Endothelial cell of umbilical vein (primary cell): ENCODE results near the gene PLCB4. TPM values are rescaled to one million over a fixed set of nuclear protein-coding genes. Genes with fewer than 3 reads are reported as not detected.

Experiments
- BruUV-seq: library from RNA; stranded (reverse); fragments of 400-500 nt; replicated peaks from 2 replicates; lab custom pipeline; 2021; lab: Mats Ljungman, UMichigan
- CTCF ChIA-PET: fragments of 300-600, 350-600 bp; sonication (Branson Sonifier 250); formaldehyde crosslinking; loops from one replicate; lab custom pipeline; 2021; ENCODE audit warnings: antibody characterized with exemption, inconsistent platforms; lab: Charles Lee
- POLR2A ChIA-PET: fragments of 300-600, 350-600 bp; sonication (Branson Sonifier 250); formaldehyde crosslinking; loops from one replicate; lab custom pipeline; 2021; ENCODE audit warnings: antibody characterized with exemption, inconsistent platforms; lab: Charles Lee
- DNase-seq: peaks from one replicate; pipeline ENCODE4 v3.0.0-alpha.2; 2011; ENCODE audit warnings: low read depth, low spot score
- FAIRE-seq: peaks from 2 replicates; lab custom pipeline; 2011; peaks lifted over from hg19 to GRCh38; lab: Jason Lieb, UNC
- H2AFZ ChIP-seq: 2 replicates; pipeline ENCODE4 v1.6.0; 2012; ENCODE audit warnings: low read depth, low read length, control low read depth, inconsistent platforms
- H3K27ac ChIP-seq: 2 replicates; pipeline ENCODE4 v1.5.1; 2011; ENCODE audit warnings: low read depth, mild to moderate bottlenecking, control low read depth, low read length, moderate library complexity; ENCODE audit not compliant: insufficient read depth
- H3K27me3 ChIP-seq, 2 experiments: 2 replicates each; pipeline versions ENCODE4 v1.6.0 to v1.6.1; 2011; ENCODE audit warnings: low read length in 2 of 2, mixed read lengths in 1 of 2; ENCODE audit not compliant: control insufficient read depth in 2 of 2, insufficient read depth in 2 of 2
- H3K36me3 ChIP-seq, 2 experiments: 2 replicates in 1 of 2; 3 replicates in 1 of 2; pipeline ENCODE4 v1.5.1; 2011; ENCODE audit warnings: low read length in 2 of 2, mild to moderate bottlenecking in 1 of 2, moderate library complexity in 1 of 2; ENCODE audit not compliant: control insufficient read depth in 2 of 2, insufficient read depth in 2 of 2; ENCODE audit errors: extremely low read depth in 1 of 2
- H3K4me1 ChIP-seq: 3 replicates; pipeline ENCODE4 v1.5.1; 2011; ENCODE audit warnings: mild to moderate bottlenecking, low read length; ENCODE audit not compliant: control insufficient read depth, insufficient read depth; ENCODE audit errors: extremely low read depth
- H3K4me2 ChIP-seq: 2 replicates; pipeline ENCODE4 v1.6.1; 2011; ENCODE audit warnings: low read length, control low read depth, mixed read lengths; ENCODE audit not compliant: insufficient read depth
- H3K4me3 ChIP-seq, 3 experiments: fragments of 200-600 bp in 1 of 3; sonication (generic), shearing (Covaris generic) in 1 of 3; replicated peaks in 1 of 3; 2 replicates each; pipeline ENCODE4 v1.5.1; 2011 to 2016; ENCODE audit warnings: control low read depth in 3 of 3, low read length in 3 of 3, mild to moderate bottlenecking in 2 of 3, inconsistent platforms in 1 of 3, low read depth in 1 of 3, moderate library complexity in 1 of 3; ENCODE audit not compliant: insufficient read depth in 1 of 3
- H3K79me2 ChIP-seq: 2 replicates; pipeline ENCODE4 v1.6.0; 2012; ENCODE audit warnings: low read length, inconsistent platforms; ENCODE audit not compliant: control insufficient read depth, insufficient read depth
- H3K9ac ChIP-seq: replicated peaks from 2 replicates; pipeline ENCODE3; 2011; ENCODE audit warnings: low read length, control low read depth; ENCODE audit not compliant: insufficient read depth; ENCODE audit errors: extremely low read depth
- H3K9me1 ChIP-seq: replicated peaks from 3 replicates; pipeline ENCODE4 v1.6.0; 2011; ENCODE audit warnings: mild to moderate bottlenecking, low read length; ENCODE audit not compliant: control insufficient read depth, insufficient read depth; ENCODE audit errors: extremely low read depth
- H3K9me3 ChIP-seq: replicated peaks from 2 replicates; pipeline ENCODE4 v1.5.1; 2012; ENCODE audit warnings: low read length, inconsistent platforms; ENCODE audit not compliant: control insufficient read depth, insufficient read depth
- H4K20me1 ChIP-seq: replicated peaks from 2 replicates; pipeline ENCODE3; 2011; ENCODE audit warnings: mild to moderate bottlenecking, low read length; ENCODE audit not compliant: control insufficient read depth, insufficient read depth; ENCODE audit errors: extremely low read depth
- CTCF ChIP-seq, 2 donors: IDR thresholded peaks; 1 replicate in 1 of 2; 2 replicates in 1 of 2; pipeline ENCODE4 v1.5.1; 2011; ENCODE audit warnings: low read length in 2 of 2, mild to moderate bottlenecking in 2 of 2, moderate library complexity in 2 of 2, control low read depth in 1 of 2, inconsistent platforms in 1 of 2, low read depth in 1 of 2; ENCODE audit not compliant: insufficient read depth in 1 of 2; ENCODE audit errors: extremely low read depth in 1 of 2
- EZH2 ChIP-seq: IDR thresholded peaks from 2 replicates; pipeline ENCODE4 v1.6.1; 2012; ENCODE audit warnings: borderline replicate concordance, low read depth, mild to moderate bottlenecking, moderate library complexity, low read length, inconsistent platforms; ENCODE audit not compliant: severe bottlenecking
- FOS ChIP-seq: IDR thresholded peaks from 2 replicates; pipeline ENCODE4 v1.6.1; 2011; ENCODE audit warnings: mild to moderate bottlenecking, low read length, moderate library complexity, borderline replicate concordance; ENCODE audit not compliant: insufficient read depth
- GATA2 ChIP-seq: IDR thresholded peaks from 2 replicates; pipeline ENCODE4 v1.7.0; 2011; ENCODE audit warnings: low read depth, mild to moderate bottlenecking, moderate library complexity, mixed read lengths, low read length; ENCODE audit not compliant: insufficient read length, insufficient read depth
- JUN ChIP-seq: IDR thresholded peaks from 2 replicates; pipeline ENCODE4 v1.6.1; 2011; ENCODE audit warnings: borderline replicate concordance, low read depth; ENCODE audit not compliant: insufficient read length, insufficient read depth
- MAX ChIP-seq: IDR thresholded peaks from 2 replicates; pipeline ENCODE4 v1.6.1; 2011; ENCODE audit not compliant: insufficient read depth, insufficient read length
- MYC ChIP-seq: IDR thresholded peaks from one replicate; pipeline ENCODE4 v1.6.1; 2011; ENCODE audit warnings: mild to moderate bottlenecking, low read depth, low read length
- POLR2A ChIP-seq: IDR thresholded peaks from 2 replicates; pipeline ENCODE4 v1.6.1; 2012; ENCODE audit warnings: low read depth, mild to moderate bottlenecking, control low read depth, low read length
- POLR2AphosphoS5 ChIP-seq: IDR thresholded peaks from 2 replicates; pipeline ENCODE4 v1.6.1; 2012; ENCODE audit warnings: low read depth, mild to moderate bottlenecking, control low read depth, low read length, moderate library complexity; ENCODE audit not compliant: insufficient read depth
- dilution Hi-C: fragments of 300-500 bp; cut with MboI; formaldehyde crosslinking; loops from one replicate; pipeline ENCODE4 v1.15.0; 2019; ENCODE audit warnings: low sequenced_read_pairs; ENCODE audit not compliant: extremely low pct_ligation_motif_present
- intact Hi-C: fragments of 100-400 bp; cut with micrococcal nuclease; formaldehyde crosslinking; loops from one replicate; pipeline ENCODE4 v1.10.0; 2022
- polyA plus RNA-seq, 4 experiments: library from polyadenylated mRNA; depleted of rRNA in 3 of 4; stranded (reverse) in 3 of 4; unstranded in 1 of 4; fragments of >200 nt; gene quantifications; 2 replicates each; pipeline versions ENCODE4 v1.2.1 to v1.2.3, GENCODE V29; 2011 to 2012; ENCODE audit warnings: missing spikeins in 1 of 4
- total RNA-seq: library from RNA; stranded (reverse); gene quantifications from 2 replicates; pipeline ENCODE4 v1.2.3, GENCODE V29; 2021

Gene PLCB4
- total and polyA plus RNA-seq, 2 donors (not counting 3 experiments of a cell fraction or from before 2014, with no cell fraction given), result 0.37 to 1.7 TPM

GRCh38 chr20:9028419-9028818, 40.5 kb upstream of the PLCB4 start:
- TF ChIP-seq MAX (no peak), EZH2 (no peak), POLR2AphosphoS5 (no peak), MYC (no peak), JUN (no peak), FOS (no peak)
- no peaks in the 10 kb centered on the region for H3K27me3 ChIP-seq
- no peaks in the 10 kb centered on the region for H3K4me1 ChIP-seq
- no peaks in the 10 kb centered on the region for H3K9me3 ChIP-seq
- H4K20me1 ChIP-seq, result no peaks in the 10 kb centered on the region
- BruUV-seq, result no TSS peak
- H2AFZ ChIP-seq, result no peak overlapping the region
- POLR2A ChIA-PET, result no interaction called here
- no peaks in the 10 kb centered on the region for H3K36me3 ChIP-seq
- H3K79me2 ChIP-seq, result no peaks in the 10 kb centered on the region
- H3K4me3 ChIP-seq, result no peak overlapping the region
- H3K27ac ChIP-seq, result no peak overlapping the region
- dilution Hi-C loops (no loop called here), intact Hi-C loops (no loop called here)
- FAIRE-seq, result no peak
- no peaks in the 10 kb centered on the region for H3K9me1 ChIP-seq
- H3K9ac ChIP-seq, result no peak overlapping the region
- CTCF ChIA-PET, result no interaction called here
- no peak for DNase-seq
- no peak overlapping the region for H3K4me2 ChIP-seq

- CTCF ChIA-PET, result no interaction called here
Observed at GRCh38 chr20:9031991-9032390, 36.9 kb upstream of the PLCB4 start.

More at GRCh38 chr20:9031991-9032390, 36.9 kb upstream of the PLCB4 start:
- H3K79me2 ChIP-seq, result no peaks in the 10 kb centered on the region
- dilution Hi-C loops (no loop called here), intact Hi-C loops (no loop called here)
- no peak overlapping the region for H3K4me3 ChIP-seq
- no peak overlapping the region for H3K4me2 ChIP-seq
- FAIRE-seq (no peak), DNase-seq (no peak)
- BruUV-seq, result no TSS peak
- H2AFZ ChIP-seq, result no peak overlapping the region
- no peak overlapping the region for H3K9ac ChIP-seq
- POLR2A ChIA-PET, result no interaction called here
- H4K20me1 ChIP-seq, result no peaks in the 10 kb centered on the region
- no peaks in the 10 kb centered on the region for H3K9me3 ChIP-seq
- no peak overlapping the region for H3K27ac ChIP-seq
- TF ChIP-seq POLR2AphosphoS5, result no peak
- no peak for TF ChIP-seq EZH2
- TF ChIP-seq POLR2A, result no peak
- TF ChIP-seq GATA2, result no peak
- no peak for TF ChIP-seq JUN
- no peak for TF ChIP-seq CTCF (IDR thresholded peaks at IDR 0.05; ENCODE audit: extremely low read depth in 1 of 2, insufficient read depth in 1 of 2, low read depth in 1 of 2, low read length in 2 of 2)
- TF ChIP-seq MAX, result no peak
- no peak for TF ChIP-seq FOS
- TF ChIP-seq MYC, result no peak
- no peaks in the 10 kb centered on the region for H3K4me1 ChIP-seq
- H3K27me3 ChIP-seq, result no peaks in the 10 kb centered on the region
- no peaks in the 10 kb centered on the region for H3K36me3 ChIP-seq
- H3K9me1 ChIP-seq, result no peaks in the 10 kb centered on the region
